ENCODE results near the gene ALG12. TPM values are rescaled to one million over a fixed set of nuclear protein-coding genes. Genes with fewer than 3 reads are reported as not detected.

The ALG12 gene
- total RNA-seq, 1 donor from 2014 or later, result 30.0 TPM

DNA sequence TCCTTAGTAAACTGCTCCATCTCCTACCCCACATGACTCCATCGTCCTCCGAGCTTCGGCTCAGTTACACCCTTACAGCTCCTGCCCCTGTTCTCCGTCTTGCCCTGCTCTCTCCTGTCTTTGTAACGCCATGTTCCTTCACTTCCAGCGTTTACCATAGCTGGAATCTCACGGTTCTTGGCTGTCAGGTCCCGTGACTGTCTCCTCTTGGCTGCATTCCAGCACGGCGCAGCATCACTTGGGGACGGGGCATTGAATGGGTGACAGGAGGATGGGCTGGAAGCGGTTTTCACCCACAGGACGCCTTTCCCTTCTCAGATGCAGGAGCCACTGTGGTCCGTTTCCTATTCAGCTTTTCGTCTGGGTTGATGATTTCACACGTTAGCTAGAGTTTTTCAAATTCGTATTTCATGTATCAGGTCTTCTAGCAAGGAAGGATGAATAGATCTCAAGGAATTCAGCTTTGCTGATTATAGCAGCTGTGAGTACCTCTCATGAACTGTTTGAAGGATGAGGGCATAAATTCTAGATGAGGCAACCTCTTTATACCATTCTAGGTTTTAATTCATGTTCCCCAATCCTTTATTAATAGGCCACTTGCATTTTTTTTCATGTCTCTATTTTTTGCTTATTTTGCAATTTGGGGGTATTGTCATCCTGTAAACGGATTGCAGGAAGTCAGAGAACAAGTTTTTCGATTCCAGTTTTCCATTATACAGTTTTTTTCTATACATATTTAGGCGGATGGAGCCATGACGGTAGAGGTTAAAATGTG is 35.5 kb downstream of the ALG12 start:
- no peak for DNase-seq (ENCODE audit: extremely low spot score, unreplicated experiment)
- H3K9me3 Mint-ChIP-seq, result peaks cover 9% of the 10 kb centered on the region
- H3K27ac Mint-ChIP-seq, result no peak overlapping the region
- no peak overlapping the region for H3K4me3 Mint-ChIP-seq
- peaks cover 61% of the 10 kb centered on the region for H3K36me3 Mint-ChIP-seq
- H3K4me1 Mint-ChIP-seq (ENCODE audit: unreplicated experiment), result no peaks in the 10 kb centered on the region
- TF ChIP-seq CTCF (conservative IDR thresholded peaks at IDR 0.05), result no peak
- no peaks in the 10 kb centered on the region for H3K27me3 Mint-ChIP-seq

DNA sequence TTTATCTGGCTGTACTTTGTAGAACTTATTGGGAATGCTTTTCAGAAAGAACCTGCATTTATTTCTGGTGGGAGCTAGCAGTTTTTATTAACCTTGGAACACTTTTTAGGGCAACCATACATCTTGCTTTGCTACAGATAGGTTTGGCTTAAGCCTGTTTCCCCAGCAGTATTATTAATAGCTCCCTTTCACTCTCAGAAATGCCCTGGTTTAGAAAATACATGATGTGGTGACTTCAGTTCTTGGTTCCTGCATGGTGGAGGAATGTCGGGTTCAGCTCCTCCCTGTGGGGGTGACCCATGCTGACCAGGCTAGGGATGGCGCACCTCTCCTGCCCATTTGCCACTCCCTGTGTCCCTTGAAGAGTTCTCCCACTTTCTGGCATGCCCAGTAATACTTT is 36.4 kb downstream of the ALG12 start:
- Mint-ChIP-seq H3K27me3 (no peaks in the 10 kb centered on the region), H3K9me3 (peaks cover 11% of the 10 kb centered on the region), H3K27ac (no peak overlapping the region), H3K4me1 (ENCODE audit: unreplicated experiment) (no peaks in the 10 kb centered on the region), H3K36me3 (peaks cover 57% of the 10 kb centered on the region), H3K4me3 (no peak overlapping the region)
- no peak for TF ChIP-seq CTCF (conservative IDR thresholded peaks at IDR 0.05)
- no peak for DNase-seq (ENCODE audit: extremely low spot score, unreplicated experiment)

DNA sequence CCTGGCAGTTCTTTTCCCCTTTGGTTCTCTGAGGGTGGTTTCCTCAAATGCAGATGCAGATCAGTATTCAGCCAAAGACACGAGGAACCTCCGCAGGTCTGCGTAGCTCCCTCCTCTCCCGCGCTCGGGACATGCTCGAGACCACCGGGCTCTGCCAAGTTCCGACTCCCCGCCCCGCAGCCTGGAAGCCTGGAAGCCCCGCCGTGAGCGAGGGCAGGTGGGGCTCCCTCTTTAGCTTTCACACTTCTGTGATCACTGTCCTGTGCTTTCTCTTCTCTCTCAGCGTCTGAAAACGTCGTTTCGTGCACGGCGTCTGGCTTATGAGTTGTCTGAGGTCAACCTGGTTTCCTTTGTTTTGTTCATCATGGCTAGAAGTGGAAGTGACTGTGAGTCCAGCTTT is 38.0 kb downstream of the ALG12 start:
- Mint-ChIP-seq H3K9me3 (peaks cover 22% of the 10 kb centered on the region), H3K36me3 (peaks cover 54% of the 10 kb centered on the region), H3K27me3 (no peaks in the 10 kb centered on the region), H3K4me1 (ENCODE audit: unreplicated experiment) (no peaks in the 10 kb centered on the region), H3K27ac (no peak overlapping the region), H3K4me3 (no peak overlapping the region)
- no peak for TF ChIP-seq CTCF (conservative IDR thresholded peaks at IDR 0.05)
- DNase-seq (ENCODE audit: extremely low spot score, unreplicated experiment), result no peak

- no peak for DNase-seq (ENCODE audit: extremely low spot score, unreplicated experiment)
- Mint-ChIP-seq H3K27ac (no peak overlapping the region), H3K9me3 (peaks cover 22% of the 10 kb centered on the region), H3K4me3 (no peak overlapping the region), H3K27me3 (no peaks in the 10 kb centered on the region), H3K36me3 (peaks cover 57% of the 10 kb centered on the region), H3K4me1 (ENCODE audit: unreplicated experiment) (no peaks in the 10 kb centered on the region)
- TF ChIP-seq CTCF (conservative IDR thresholded peaks at IDR 0.05), result no peak
Observed at GRCh38 chr22:49879871-49880270, 38.4 kb downstream of the ALG12 start.

DNA sequence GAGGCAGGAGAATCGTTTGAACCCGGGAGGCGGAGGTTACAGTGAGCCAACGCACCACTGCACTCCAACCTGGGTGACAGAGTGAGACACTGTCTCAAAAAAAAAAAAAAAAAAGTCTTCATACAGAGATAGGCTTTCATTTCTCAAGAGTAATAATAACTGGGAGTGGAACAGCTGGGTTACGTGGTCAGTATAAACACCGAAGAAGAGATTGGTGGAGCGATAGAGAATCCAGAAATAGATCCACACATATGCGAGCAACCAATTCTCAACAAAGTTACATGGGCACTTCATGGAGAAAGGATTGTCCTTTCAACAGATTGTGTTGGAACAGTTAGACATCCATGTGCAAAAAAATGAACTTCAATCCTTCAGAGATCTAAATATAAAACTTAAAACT is 40.0 kb downstream of the ALG12 start:
- Mint-ChIP-seq H3K4me3 (no peak overlapping the region), H3K27ac (no peak overlapping the region), H3K4me1 (ENCODE audit: unreplicated experiment) (no peaks in the 10 kb centered on the region), H3K36me3 (peaks cover 57% of the 10 kb centered on the region), H3K27me3 (no peaks in the 10 kb centered on the region), H3K9me3 (peaks cover 32% of the 10 kb centered on the region)
- no peak for TF ChIP-seq CTCF (conservative IDR thresholded peaks at IDR 0.05)
- no peak for DNase-seq (ENCODE audit: extremely low spot score, unreplicated experiment)
